22Rv1 (cell line): ENCODE measurements around the gene ADRA2A.

ENCODE experiments used
- H3K27ac ChIP-seq: fragments of 450-650 bp; 2 replicates; pipeline ENCODE4 v1.5.1; 2017
- ZFX ChIP-seq: fragments of 450-650 bp; IDR thresholded peaks from 2 replicates; pipeline ENCODE4 v1.6.1; 2017; ENCODE audit warnings: antibody characterized with exemption, borderline replicate concordance
- TF ChIP-seq, protein P1 (sequence below): fragments of 450-650 bp; IDR thresholded peaks from 2 replicates; pipeline ENCODE4 v1.5.1; 2017; ENCODE audit warnings: mild to moderate bottlenecking

Gene ADRA2A

DNA sequence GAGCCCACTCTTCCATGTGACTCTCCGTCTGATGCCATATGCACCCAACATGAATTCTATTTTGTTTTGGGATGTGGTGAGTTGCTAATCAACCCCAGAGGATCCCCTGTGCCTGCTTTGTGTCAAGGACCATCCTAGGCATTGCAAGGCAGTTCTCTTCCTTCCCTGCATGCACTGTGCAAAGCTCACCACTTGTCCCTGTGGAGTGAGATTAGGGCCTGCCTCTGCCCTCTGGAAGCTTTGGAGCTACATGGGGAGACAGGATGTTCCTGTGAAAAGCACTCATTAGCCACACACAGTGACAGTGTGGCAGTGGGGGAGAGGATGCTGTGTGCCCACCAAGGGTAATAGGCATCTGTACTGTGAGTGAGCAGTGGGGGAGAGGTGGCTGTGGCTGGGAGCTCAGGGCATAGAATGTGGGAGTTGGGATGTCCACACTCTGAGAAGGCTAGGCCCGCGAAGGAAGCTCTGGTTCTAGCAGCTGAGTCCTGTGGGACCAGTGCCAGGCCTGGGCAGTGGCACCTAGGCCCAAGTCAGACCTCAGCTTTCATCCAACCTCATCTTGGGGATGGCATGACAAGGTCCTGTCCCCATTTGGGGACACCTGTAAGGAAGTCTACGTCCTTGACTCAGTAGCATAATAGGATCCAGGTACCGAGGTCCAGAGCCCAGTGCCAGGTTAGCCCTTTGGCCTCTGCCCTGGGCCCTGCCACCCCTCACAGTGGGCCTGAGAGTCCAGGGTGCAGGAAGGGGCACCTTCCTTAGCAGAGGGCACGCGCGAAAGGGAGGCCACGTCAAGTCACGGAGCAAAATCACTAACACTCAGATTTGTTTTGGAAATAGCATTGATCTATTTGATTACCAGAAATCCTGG lies 6.6 kb downstream of the ADRA2A start:
- H3K27ac ChIP-seq = no peak overlapping the region
- TF ChIP-seq ZFX = no peak
- TF ChIP-seq, protein P1, sequence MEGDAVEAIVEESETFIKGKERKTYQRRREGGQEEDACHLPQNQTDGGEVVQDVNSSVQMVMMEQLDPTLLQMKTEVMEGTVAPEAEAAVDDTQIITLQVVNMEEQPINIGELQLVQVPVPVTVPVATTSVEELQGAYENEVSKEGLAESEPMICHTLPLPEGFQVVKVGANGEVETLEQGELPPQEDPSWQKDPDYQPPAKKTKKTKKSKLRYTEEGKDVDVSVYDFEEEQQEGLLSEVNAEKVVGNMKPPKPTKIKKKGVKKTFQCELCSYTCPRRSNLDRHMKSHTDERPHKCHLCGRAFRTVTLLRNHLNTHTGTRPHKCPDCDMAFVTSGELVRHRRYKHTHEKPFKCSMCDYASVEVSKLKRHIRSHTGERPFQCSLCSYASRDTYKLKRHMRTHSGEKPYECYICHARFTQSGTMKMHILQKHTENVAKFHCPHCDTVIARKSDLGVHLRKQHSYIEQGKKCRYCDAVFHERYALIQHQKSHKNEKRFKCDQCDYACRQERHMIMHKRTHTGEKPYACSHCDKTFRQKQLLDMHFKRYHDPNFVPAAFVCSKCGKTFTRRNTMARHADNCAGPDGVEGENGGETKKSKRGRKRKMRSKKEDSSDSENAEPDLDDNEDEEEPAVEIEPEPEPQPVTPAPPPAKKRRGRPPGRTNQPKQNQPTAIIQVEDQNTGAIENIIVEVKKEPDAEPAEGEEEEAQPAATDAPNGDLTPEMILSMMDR = no peak

DNA sequence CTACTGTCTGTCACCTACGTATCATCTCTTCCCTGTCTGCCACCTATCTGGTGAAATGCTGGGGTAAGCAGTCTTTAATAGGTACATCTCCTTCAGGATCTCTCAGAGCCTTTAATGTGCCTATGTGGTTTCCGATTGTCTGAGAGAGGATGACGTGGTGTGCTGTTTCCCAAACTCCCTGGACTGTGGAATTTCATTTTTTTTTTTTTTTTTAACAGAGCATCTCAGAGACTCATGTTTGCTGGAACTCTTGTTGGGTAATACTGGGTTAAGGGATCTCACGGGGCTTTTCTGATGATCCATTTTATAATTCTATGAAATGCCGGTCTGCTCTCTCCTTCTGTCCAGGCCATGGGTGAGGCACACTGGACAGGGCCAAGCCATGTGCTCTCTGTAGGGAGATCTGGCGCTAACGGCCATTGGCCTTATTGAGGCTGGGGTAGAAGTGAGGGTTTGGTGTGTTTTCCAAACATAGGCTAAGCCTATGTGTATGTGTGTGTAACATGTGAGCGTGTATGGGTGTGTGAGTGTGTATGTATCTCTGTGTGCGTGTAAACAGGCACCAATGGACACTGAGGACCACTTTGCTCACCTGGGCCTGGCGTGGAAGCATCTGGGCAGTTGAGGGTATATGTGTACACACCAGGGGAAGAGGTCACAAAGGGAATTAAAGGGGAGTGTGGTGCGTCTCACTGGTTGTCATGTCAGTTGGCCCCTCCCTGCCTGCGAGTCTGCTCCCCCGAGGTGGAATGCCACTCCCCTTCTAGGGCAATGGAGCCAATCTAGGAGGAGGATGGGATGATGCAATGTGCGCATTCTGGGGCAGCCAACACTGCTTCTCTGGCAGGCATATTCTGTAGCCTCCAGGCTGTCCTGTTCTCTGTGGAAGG lies 7.8 kb downstream of the ADRA2A start:
- TF ChIP-seq, protein P1 = no peak
- no peak for TF ChIP-seq ZFX
- H3K27ac ChIP-seq = no peak overlapping the region

DNA sequence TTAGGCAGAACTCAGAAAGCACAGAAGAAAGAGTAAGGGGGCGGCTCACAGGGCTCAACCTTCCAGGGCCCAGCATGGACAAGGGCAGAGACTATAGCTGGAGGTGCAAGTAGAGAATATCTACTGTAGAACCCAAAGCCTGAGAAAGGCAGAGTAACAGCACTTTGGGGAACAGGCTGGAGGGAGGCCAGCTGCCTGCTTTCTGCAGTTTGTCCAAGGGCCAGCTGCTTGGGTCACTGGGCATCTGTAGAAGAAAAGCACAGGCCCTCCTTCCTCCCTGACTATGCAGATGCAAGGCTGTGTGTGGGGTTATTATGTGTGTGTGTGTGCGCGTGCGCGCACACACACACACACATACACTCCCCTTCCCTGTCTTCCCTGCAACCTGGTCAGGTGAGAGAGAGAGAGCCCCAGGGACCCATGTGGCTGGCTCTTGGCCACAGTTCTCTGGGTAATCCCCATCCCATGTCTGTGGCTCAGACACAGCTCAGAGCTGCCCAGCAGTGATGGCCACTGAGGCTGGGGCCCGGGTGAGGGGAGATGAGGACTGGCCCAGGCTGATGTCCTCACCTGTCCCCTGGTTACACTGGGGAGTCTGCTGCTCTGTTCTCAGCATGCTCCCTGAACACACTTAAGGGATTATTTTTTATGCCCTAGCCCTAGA lies 9.0 kb downstream of the ADRA2A start:
- TF ChIP-seq ZFX = no peak
- TF ChIP-seq, protein P1 = no peak
- no peak overlapping the region for H3K27ac ChIP-seq

DNA sequence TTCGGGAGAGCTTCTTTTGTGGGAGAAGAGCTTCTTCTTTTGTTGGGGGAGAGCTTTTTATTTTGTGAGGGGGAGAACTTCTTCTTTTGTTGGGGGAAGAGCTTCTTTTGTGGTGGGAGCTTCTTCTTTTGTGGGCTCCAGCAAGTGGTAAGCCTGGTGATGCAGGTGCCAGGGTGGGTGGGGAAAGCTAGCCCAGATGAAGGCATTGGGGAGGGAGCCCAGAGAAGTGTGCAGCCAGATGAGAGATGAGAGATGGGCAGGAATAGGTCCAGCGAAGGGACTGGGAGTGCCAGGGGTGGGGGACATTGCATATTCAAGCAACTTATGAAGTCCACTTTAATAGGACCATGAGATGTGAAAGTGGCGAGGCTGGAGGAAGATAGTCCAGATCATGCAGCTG lies 9.7 kb downstream of the ADRA2A start:
- H3K27ac ChIP-seq = no peak overlapping the region
- no peak for TF ChIP-seq ZFX
- TF ChIP-seq, protein P1 = no peak

DNA sequence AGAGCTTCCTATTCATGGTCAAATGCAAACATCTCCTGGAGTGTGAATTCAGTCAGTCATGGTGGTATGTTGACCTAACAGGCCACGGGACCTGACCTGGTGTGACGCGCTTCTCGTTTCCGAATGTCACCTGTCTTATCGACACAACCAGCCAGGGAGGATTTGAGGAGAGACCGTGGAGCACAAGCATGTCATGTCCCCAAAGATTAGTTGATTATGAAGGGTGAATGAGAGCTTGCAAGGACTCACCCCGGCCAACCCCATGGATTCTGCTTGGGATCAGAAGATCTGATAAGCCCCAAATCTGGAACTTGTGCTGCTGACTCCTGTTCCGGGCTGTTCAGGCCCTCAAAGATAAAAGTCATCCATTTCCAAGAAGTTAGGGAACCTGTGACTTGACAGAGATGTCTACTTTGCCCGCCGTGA lies 10.5 kb downstream of the ADRA2A start:
- no peak for TF ChIP-seq ZFX
- TF ChIP-seq, protein P1 = no peak
- no peak overlapping the region for H3K27ac ChIP-seq

DNA sequence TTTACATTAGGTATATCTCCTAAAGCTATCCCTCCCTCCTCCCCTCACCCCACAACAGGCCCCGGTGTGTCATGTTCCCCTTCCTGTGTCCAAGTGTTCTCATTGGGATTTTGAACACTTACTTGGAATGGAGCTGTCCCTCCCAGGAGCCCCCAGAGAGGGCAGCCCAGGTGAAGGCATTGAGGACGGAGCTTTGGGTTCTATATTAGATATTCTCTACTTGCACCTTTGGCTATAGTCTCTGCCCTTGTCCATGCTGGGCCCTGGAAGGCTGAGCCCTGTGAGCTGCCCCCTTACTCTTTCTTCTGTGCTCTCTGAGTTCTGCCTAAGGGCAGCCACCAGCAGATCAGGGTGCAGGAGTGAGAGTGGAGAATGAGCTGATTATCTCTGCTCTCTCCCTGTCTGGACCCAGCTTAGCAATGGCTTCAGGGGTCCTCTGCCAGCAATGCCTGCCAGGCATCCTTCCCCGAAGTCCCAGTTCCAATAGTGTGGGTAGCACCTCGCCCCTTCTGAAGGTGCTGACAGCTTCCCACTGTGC lies 11.2 kb downstream of the ADRA2A start:
- no peak overlapping the region for H3K27ac ChIP-seq
- TF ChIP-seq ZFX = no peak
- TF ChIP-seq, protein P1 = no peak
